Measurements from ENCODE around the gene ITPK1.

ITPK1 gene

GRCh38 chr14:92938235-92938875, 177.4 kb downstream of the ITPK1 start:
- Histone ChIP-seq H3K4me1 (ENCODE audit: low read depth, poor library complexity, severe bottlenecking) (no peaks in the 10 kb centered on the region), H3K9ac (no peak overlapping the region), H3K27me3 (ENCODE audit: insufficient read depth, low read depth) (no peaks in the 10 kb centered on the region), H4K20me1 (ENCODE audit: insufficient read depth) (no peaks in the 10 kb centered on the region), H3K4me3 (IDR thresholded peaks at IDR 0.05; ENCODE audit: insufficient read depth, low read depth, low read length) (no peak overlapping the region), H2AFZ (ENCODE audit: low read depth) (no peak overlapping the region), H3K4me2 (no peak overlapping the region), H3K36me3 (ENCODE audit: insufficient read depth) (no peaks in the 10 kb centered on the region), H3K79me2 (ENCODE audit: insufficient read depth, low read depth) (no peaks in the 10 kb centered on the region), H3K27ac (no peak overlapping the region)
- no peak for TF ChIP-seq CTCF (conservative IDR thresholded peaks at IDR 0.05; ENCODE audit: low read depth, low read length)

DNA sequence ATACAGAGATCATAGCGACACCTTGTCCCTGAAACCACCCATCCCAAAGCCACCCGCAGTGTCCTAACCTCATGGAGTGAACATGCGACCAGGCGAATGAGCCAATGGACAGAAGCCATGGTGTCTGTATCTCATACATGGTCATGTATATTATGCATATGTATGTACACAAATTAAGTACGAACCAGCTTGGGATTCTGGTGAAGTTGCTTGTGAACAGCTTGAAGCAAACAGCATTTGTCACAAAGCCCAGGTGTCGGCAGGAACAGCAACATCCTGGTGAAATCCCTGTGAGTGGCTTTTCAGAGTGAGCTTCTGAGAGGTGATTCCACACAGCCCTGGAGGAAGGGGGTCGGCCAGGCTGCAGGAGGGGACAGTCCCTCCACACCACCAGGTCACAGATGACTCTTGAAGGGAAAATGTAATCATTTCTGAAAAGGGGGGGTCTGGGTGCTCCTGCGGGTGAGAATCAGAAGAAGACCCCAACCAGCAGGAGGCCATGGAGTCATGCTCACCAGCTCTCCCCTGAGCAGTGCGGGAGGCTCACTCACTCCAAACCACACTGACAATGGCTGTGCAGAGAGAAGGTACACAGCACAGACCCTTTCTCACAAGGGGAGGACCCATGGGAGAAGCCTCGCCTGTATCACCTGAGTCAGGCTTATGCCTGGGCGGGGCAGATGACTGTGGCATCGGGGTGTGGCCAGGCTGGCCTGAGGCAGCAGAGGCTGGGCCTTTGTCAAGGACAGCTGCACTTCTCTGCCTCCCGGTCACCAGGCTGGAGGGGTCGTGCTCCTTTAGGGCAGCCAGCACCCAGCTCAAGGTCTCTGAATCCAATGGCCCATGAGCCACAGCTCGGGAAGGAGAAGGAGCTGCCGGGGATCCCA, 178.4 kb downstream of the ITPK1 start:
- H2AFZ ChIP-seq (ENCODE audit: low read depth): no peak overlapping the region
- H3K36me3 ChIP-seq (ENCODE audit: insufficient read depth): no peaks in the 10 kb centered on the region
- H3K27me3 ChIP-seq (ENCODE audit: insufficient read depth, low read depth): no peaks in the 10 kb centered on the region
- TF ChIP-seq CTCF (conservative IDR thresholded peaks at IDR 0.05; ENCODE audit: low read depth, low read length): no peak
- H3K4me1 ChIP-seq (ENCODE audit: low read depth, poor library complexity, severe bottlenecking): no peaks in the 10 kb centered on the region
- no peaks in the 10 kb centered on the region for H4K20me1 ChIP-seq (ENCODE audit: insufficient read depth)
- no peak overlapping the region for H3K4me3 ChIP-seq (IDR thresholded peaks at IDR 0.05; ENCODE audit: insufficient read depth, low read depth, low read length)
- H3K9ac ChIP-seq: no peak overlapping the region
- H3K27ac ChIP-seq: no peak overlapping the region
- no peaks in the 10 kb centered on the region for H3K79me2 ChIP-seq (ENCODE audit: insufficient read depth, low read depth)
- no peak overlapping the region for H3K4me2 ChIP-seq

DNA sequence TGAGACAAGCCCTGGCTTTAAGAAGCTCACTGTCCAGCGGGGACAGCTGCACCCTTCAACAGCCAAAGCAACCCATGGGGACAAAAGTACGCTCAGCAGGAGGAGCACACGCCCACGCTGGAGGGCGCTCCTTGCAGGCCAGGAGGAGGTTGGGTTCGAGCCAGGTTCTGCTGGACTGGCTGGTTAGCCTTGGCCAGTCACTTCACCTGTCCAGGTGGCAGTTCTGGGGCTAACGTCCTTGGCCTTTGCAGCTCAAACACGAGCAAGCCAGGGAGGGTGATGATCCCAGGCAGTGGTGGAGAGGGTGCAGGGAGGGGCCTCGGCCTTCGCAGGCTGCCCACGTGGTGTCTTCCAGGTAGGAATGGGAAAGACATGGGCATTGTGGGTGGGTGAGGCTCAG, 179.6 kb downstream of the ITPK1 start:
- Histone ChIP-seq H3K4me1 (ENCODE audit: low read depth, poor library complexity, severe bottlenecking) (no peaks in the 10 kb centered on the region), H3K4me3 (IDR thresholded peaks at IDR 0.05; ENCODE audit: insufficient read depth, low read depth, low read length) (no peak overlapping the region), H3K36me3 (ENCODE audit: insufficient read depth) (no peaks in the 10 kb centered on the region), H2AFZ (ENCODE audit: low read depth) (no peak overlapping the region), H3K9ac (no peak overlapping the region), H3K79me2 (ENCODE audit: insufficient read depth, low read depth) (no peaks in the 10 kb centered on the region), H3K27me3 (ENCODE audit: insufficient read depth, low read depth) (no peaks in the 10 kb centered on the region), H3K4me2 (no peak overlapping the region), H4K20me1 (ENCODE audit: insufficient read depth) (no peaks in the 10 kb centered on the region), H3K27ac (no peak overlapping the region)
- no peak for TF ChIP-seq CTCF (conservative IDR thresholded peaks at IDR 0.05; ENCODE audit: low read depth, low read length)

- no peak overlapping the region for H2AFZ ChIP-seq (ENCODE audit: low read depth)
- no peak overlapping the region for H3K9ac ChIP-seq
- no peaks in the 10 kb centered on the region for H3K4me1 ChIP-seq (ENCODE audit: low read depth, poor library complexity, severe bottlenecking)
- H3K27ac ChIP-seq: no peak overlapping the region
- H4K20me1 ChIP-seq (ENCODE audit: insufficient read depth): no peaks in the 10 kb centered on the region
- H3K79me2 ChIP-seq (ENCODE audit: insufficient read depth, low read depth): no peaks in the 10 kb centered on the region
- no peak overlapping the region for H3K4me2 ChIP-seq
- no peaks in the 10 kb centered on the region for H3K27me3 ChIP-seq (ENCODE audit: insufficient read depth, low read depth)
- H3K4me3 ChIP-seq (IDR thresholded peaks at IDR 0.05; ENCODE audit: insufficient read depth, low read depth, low read length): no peak overlapping the region
- no peaks in the 10 kb centered on the region for H3K36me3 ChIP-seq (ENCODE audit: insufficient read depth)
- no peak for TF ChIP-seq CTCF (conservative IDR thresholded peaks at IDR 0.05; ENCODE audit: low read depth, low read length)
Measured at GRCh38 chr14:92935446-92935845, 180.3 kb downstream of the ITPK1 start.

Data from KMS-11 (cell line).